Liver (tissue), 9 donors: ENCODE data around the gene ADISSP. TPM values are rescaled to one million over a fixed set of nuclear protein-coding genes. Genes with fewer than 3 reads are reported as not detected.
A peak's percentile ranks its signal among the peaks of the same experiment; 100 is the strongest.

Experiments
- DNase-seq: peaks from one replicate; pipeline ENCODE4 v3.0.0-alpha.2; 2017; ENCODE audit warnings: low spot score
- H3K27ac ChIP-seq, 2 donors: one replicate each; pipeline ENCODE4 v1.7.0; 2013; ENCODE audit warnings: inconsistent platforms in 2 of 2, low read length in 2 of 2, control low read depth in 1 of 2, low read depth in 1 of 2, mild to moderate bottlenecking in 1 of 2
- H3K27me3 ChIP-seq, 4 donors: one replicate each; pipeline versions ENCODE4 v1.6.1 to v1.7.0; 2013; ENCODE audit warnings: low read length in 3 of 4, inconsistent platforms in 1 of 4, mild to moderate bottlenecking in 1 of 4, moderate library complexity in 1 of 4; ENCODE audit not compliant: control insufficient read depth in 4 of 4, insufficient read depth in 4 of 4
- H3K36me3 ChIP-seq, 4 donors: one replicate each; pipeline versions ENCODE4 v1.6.1 to v1.7.0; 2013; ENCODE audit warnings: low read length in 3 of 4, mild to moderate bottlenecking in 3 of 4, low read depth in 1 of 4, moderate library complexity in 1 of 4; ENCODE audit not compliant: control insufficient read depth in 4 of 4, insufficient read depth in 3 of 4
- H3K4me1 ChIP-seq, 4 donors: one replicate each; pipeline versions ENCODE4 v1.6.1 to v1.7.0; 2013; ENCODE audit warnings: low read length in 3 of 4, mild to moderate bottlenecking in 3 of 4, moderate library complexity in 1 of 4; ENCODE audit not compliant: control insufficient read depth in 4 of 4, insufficient read depth in 4 of 4
- H3K4me3 ChIP-seq, 3 donors: one replicate each; pipeline versions ENCODE4 v1.6.1 to v1.7.0; 2013; ENCODE audit warnings: low read length in 3 of 3, control low read depth in 1 of 3, low read depth in 1 of 3, mild to moderate bottlenecking in 1 of 3
- H3K9ac ChIP-seq, 2 donors: one replicate each; pipeline ENCODE4 v1.7.0; 2013; ENCODE audit warnings: low read length in 2 of 2, mild to moderate bottlenecking in 2 of 2, moderate library complexity in 2 of 2, control low read depth in 1 of 2, low read depth in 1 of 2
- H3K9me3 ChIP-seq, 4 donors: one replicate each; pipeline versions ENCODE4 v1.6.1 to v1.7.0; 2013; ENCODE audit warnings: low read length in 3 of 4; ENCODE audit not compliant: control insufficient read depth in 4 of 4
- CTCF ChIP-seq: fragments of 150-350 bp; IDR thresholded peaks from 2 replicates; pipeline ENCODE4 v1.5.1; 2017; ENCODE audit warnings: improper control_type of control experiment, low read depth, low read length; ENCODE audit not compliant: missing input control
- FOXA1 ChIP-seq: IDR thresholded peaks from 2 replicates; pipeline ENCODE4 v1.6.1; 2016; ENCODE audit warnings: antibody characterized with exemption
- FOXA2 ChIP-seq: IDR thresholded peaks from 2 replicates; pipeline ENCODE4 v1.6.1; 2016; ENCODE audit warnings: antibody characterized with exemption
- GABPA ChIP-seq, 2 donors: IDR thresholded peaks in 1 of 2; conservative IDR thresholded peaks in 1 of 2; 2 replicates each; pipeline ENCODE4 v1.6.1; 2016; ENCODE audit warnings: antibody characterized with exemption in 2 of 2, mild to moderate bottlenecking in 1 of 2, moderate library complexity in 1 of 2
- HNF4A ChIP-seq, 2 donors: conservative IDR thresholded peaks; 2 replicates each; pipeline ENCODE4 v1.6.1; 2016; ENCODE audit warnings: antibody characterized with exemption in 2 of 2, mild to moderate bottlenecking in 2 of 2
- HNF4G ChIP-seq: IDR thresholded peaks from 2 replicates; pipeline ENCODE4 v1.6.1; 2016; ENCODE audit warnings: antibody characterized with exemption
- MAX ChIP-seq: IDR thresholded peaks from 2 replicates; pipeline ENCODE4 v1.6.1; 2016; ENCODE audit warnings: antibody characterized with exemption
- RXRA ChIP-seq, 2 donors: IDR thresholded peaks; 2 replicates each; pipeline ENCODE4 v1.6.1; 2017 to 2018; ENCODE audit warnings: antibody characterized with exemption in 2 of 2, mild to moderate bottlenecking in 1 of 2
- SP1 ChIP-seq: IDR thresholded peaks from 2 replicates; pipeline ENCODE4 v1.6.1; 2018; ENCODE audit warnings: antibody characterized with exemption, mild to moderate bottlenecking
- WGBS: extraction: QIAGEN DNeasy Blood & Tissue Kit; methylation state at CpG from one replicate; pipeline ENCODE4 v1.1.7; 2013; 5-methylcytosine and 5-hydroxymethylcytosine counted together
- polyA plus RNA-seq, 2 donors: library from polyadenylated mRNA; stranded (reverse) in 1 of 2; unstranded in 1 of 2; fragments of 200-250 nt in 1 of 2; fragments of >200 nt in 1 of 2; fragmentation: Nextera tagmentation in 1 of 2; extraction: Ambion mirVana in 1 of 2; gene quantifications; one replicate each; pipeline versions ENCODE4 v1.2.1 to v1.2.3, GENCODE V29; 2013 to 2015
- total RNA-seq, 2 donors: library from RNA; depleted of rRNA; stranded (reverse); fragments of >200 nt; gene quantifications; one replicate each; pipeline ENCODE4 v1.2.3, GENCODE V29; 2014
- donor health status: healthy.
- donor health status: healthy.
- donor health status: healthy.
- donor health status: healthy.
- donor health status: healthy.

ADISSP gene
- total and polyA plus RNA-seq, 4 donors: 3.8 to 27.3 (median 10.4) TPM

- no peak for TF ChIP-seq SP1
- TF ChIP-seq FOXA2: no peak
- TF ChIP-seq FOXA1: no peak
These were observed 10.3 kb downstream of the ADISSP start (continued) for GRCh38 chr20:3757268-3757667.

GRCh38 chr20:3755814-3756480 is 11.6 kb downstream of the ADISSP start:
- Histone ChIP-seq H3K36me3 (peaks cover 0 to 3% (median 0%) of the 10 kb centered on the region in 4 donors), H3K4me1 (peaks cover 1 to 18% (median 14%) of the 10 kb centered on the region in 4 donors), H3K27me3 (no peaks in the 10 kb centered on the region), H3K4me3 (no peak overlapping the region), H3K9ac (no peak overlapping the region), H3K27ac (no peak overlapping the region), H3K9me3 (no peaks in the 10 kb centered on the region)
- no peak for TF ChIP-seq CTCF
- TF ChIP-seq RXRA (IDR thresholded peaks at IDR 0.05): peak; percentile 87 to 92
- TF ChIP-seq HNF4A (conservative IDR thresholded peaks at IDR 0.05): peak; percentile 31 to 33
- no peak for TF ChIP-seq FOXA2
- TF ChIP-seq GABPA (IDR thresholded peaks at IDR 0.05 in 1 of 2, conservative IDR thresholded peaks at IDR 0.05 in 1 of 2): no peak
- TF ChIP-seq MAX: no peak
- no peak for DNase-seq
- WGBS: 51% methylated on average over 5 of the region's 5 CpGs

- DNase-seq: no peak
These were observed 12.3 kb downstream of the ADISSP start for GRCh38 chr20:3755269-3755668.

More at GRCh38 chr20:3755269-3755668, 12.3 kb downstream of the ADISSP start:
- peaks cover 1 to 18% (median 14%) of the 10 kb centered on the region in 4 donors for H3K4me1 ChIP-seq
- no peak overlapping the region for H3K4me3 ChIP-seq
- no peaks in the 10 kb centered on the region for H3K9me3 ChIP-seq
- no peak overlapping the region for H3K9ac ChIP-seq
- WGBS: 96% methylated on average over 7 of the region's 7 CpGs
- no peaks in the 10 kb centered on the region for H3K27me3 ChIP-seq
- peaks cover 0 to 3% (median 0%) of the 10 kb centered on the region in 4 donors for H3K36me3 ChIP-seq
- no peak overlapping the region for H3K27ac ChIP-seq
- TF ChIP-seq HNF4G (no peak), CTCF (no peak)
